GM21528 (cell line): ENCODE results near the gene TLCD5.

Experiments used
- ATAC-seq: cut with Tn5 transposase; IDR thresholded peaks from one replicate; pipeline ENCODE4 v1.9.1; 2021; ENCODE audit warnings: mild to moderate bottlenecking, moderate library complexity; ENCODE audit not compliant: unreplicated experiment, low FRiP score

TLCD5 gene

DNA sequence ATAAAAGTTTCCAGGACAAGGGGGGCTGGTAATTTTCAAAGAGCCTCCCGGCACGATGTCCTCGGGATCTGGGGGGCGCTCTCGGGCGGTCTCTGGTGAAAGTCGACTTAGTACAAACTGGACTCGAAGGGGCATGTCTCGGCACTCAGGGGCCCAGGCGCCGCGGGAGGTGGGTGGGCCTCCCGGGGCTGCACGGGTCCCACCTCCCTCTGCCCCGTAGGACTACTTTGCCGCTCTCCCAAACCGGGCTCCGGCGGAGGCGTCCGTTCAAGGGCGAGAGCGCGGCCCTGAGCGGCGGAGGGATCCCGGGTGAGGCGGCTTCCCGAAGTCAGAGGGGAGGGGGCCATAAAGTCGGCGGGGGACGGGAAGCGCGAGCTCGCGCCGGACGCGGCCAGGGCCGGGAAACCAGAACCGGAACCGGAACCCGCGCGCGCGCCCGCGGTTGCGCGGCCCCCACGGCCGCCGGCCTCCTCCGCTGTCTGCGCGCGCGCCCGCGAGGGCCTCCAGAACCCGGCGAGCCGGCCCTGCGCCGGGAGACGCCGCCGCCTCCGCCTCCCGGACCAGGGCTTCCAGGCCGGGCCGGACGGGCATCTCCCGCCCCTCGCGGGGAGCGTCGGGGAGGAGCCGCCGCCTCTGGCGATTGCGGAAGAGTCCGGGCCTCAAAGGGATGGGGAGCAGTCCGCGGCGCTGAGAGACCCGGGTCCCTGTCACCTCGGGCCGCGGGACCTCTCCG, 11.0 kb downstream of the TLCD5 start, which contains the start of gene ARHGEF12:
TSS of gene ARHGEF12 (plus strand) at position 506 of the 733 bp plus-strand sequence. CDS start 831 bp downstream, outside the sequence.
- peak; percentile 66 for ATAC-seq

DNA sequence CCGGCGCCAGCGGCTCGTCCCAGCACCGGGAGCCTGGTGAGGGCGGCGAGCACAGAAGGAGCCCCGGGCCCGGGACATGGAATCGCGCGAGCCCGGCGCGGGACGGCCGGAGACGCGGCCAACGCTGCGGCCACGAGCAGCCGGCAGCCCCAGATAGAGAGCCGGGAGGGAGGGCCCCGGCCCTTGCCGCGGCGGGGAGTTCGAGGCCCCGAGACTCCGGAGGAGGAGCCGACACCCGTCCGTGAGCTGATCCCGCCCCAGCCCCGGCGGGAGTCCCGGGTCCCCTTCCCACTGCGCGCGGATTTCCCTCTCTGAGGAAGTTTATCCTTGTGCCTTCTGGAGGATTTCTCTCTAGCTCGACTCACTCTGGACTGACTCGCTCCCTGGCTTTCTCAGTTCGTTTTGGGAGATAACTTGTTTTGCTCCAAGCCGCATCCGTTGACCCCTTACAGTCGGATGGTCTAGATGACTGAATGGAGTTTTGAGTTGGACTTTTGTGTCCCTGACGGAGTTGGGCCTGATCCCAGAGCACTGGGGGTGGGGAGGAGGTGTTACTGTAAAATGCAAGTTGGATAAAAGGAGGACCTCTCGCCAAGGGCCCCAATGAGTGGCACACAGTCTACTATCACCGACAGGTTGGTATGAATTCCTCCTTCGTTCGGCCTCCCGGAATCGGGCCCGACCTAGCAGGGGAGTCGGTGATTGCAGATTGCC, 11.7 kb downstream of the TLCD5 start:
- peak; percentile 31 for ATAC-seq

DNA sequence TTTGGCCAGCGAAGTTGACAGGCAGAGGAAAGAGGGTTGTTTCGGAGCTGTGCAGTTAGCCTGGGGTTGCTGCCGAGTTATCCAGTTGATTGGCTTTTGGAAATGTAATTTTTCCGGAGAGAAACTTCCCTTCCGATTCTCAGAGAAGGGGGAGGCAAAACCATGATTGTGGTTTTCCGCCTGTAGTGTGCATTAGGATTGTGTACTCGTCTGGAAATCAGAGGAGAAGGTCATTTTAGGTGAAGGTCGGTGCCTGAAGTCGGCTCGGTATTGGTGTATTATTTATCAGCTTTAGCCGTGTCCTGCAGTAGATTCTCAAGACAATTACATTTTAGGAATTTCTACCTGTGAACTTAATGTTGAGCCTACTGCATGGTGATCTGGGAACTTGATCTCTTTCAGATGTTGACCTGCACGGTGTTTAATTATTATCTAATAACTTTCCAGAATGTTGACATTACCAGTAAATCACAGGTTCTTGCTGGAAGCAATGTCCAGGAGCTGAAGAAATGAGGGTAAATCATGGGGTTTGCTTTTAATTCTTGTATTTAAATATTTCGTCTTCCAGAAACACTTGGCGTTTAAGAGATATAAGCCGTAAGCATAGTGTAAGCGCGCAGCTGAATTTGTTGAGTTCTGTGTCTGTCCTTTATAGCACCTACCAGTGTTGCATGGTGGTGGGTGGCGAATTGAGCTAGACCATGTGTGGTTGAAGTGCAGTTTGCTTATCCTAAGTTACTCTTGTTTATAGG, 12.4 kb downstream of the TLCD5 start:
- ATAC-seq = no peak

DNA sequence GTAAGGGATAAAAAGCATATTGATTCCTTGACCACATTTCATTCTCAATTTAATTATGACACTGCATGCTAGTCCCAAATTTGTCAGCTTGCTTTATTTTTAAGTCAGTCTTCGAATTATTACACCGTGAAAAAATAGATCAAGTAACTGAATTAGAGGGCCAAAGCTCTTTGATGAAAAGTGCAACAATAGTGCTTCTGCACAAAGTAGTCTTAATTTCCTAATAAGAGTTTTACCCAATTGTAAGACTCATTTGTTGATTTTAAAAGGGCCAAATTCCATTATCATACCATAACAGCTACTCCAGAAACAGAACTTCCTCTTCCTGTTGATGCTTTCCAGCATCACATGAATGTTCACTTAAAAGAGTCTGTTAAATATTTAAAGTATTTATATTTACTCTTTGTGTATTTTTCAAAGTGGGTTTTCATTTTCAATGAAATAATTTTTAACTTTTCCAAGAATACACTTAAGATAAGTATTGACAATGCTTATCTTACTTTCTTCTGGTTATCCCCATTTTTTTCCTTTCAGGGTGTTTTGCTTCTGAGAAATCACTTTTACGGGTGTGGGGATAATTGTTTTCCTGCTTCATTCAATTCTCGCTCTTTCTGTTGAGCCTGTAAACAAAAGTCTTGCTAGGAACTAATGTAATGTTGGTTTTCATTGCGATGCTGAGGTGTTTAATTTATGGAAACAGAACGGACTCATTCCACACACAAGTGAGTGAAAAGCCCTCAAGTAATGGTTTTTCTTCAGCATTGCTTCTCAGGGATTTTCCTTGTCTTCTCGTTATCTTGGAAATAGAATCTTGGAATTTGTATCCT, 13.2 kb downstream of the TLCD5 start:
- ATAC-seq = no peak

DNA sequence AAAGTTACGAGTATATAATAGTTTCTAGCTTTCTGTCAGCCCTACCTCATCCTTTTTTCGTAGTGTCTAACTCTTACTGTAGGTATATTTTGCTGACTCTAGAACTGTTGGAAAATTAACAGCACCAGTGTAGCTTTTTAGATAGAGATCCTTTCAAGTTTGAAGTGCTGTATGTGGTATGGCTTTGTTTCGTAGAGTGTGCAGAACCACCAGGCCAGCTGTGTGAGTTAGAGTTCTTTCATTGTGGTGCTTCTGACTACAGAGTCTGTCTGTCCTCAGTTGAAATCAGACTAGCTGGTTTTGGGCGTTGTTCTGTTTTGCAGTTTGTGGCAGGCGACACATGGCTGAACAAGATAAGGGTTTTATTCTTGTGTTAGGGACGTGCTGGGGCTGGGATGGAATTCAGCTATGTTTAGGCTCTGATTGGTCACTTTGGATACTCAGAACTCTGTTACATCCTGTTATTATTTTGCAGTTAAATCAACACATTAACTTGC, 14.3 kb downstream of the TLCD5 start:
- ATAC-seq = no peak

DNA sequence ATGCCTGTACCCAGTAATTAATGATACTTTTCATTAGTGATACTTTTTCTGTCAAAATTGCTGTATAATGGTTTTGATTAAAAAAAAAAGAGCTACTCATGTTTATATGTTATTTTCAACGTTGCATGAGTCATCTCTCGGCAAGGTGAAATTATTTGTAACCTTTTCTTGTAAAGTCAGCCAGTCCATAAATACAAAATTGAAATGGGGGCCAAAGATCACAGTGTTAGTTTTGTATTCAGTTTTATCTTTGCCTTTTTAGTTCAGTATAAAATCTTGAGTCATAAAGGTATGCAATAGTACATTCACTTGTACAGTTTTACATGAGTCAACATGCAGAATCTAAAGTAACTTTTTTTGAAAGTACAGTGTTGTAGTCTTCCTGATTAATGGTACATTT, 15.4 kb downstream of the TLCD5 start:
- ATAC-seq = no peak

DNA sequence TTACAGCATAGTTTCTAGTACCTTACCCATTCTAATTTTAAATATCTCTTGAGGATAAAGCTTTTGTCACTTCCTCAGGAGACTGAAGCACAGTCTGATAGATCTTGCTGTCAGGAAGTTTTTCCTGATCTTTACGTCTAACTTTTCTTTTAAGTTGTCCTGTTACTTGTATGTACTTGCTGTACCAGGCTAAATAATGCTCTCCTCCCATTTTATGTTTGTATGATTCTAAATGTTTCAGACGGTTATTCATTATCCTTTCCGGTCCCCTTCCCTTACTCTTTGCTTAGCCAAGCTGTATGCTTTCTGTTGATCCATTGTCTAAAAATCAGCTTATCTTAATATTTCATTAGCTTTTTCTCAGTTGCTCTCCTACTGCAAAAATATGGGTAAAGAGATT, 17.1 kb downstream of the TLCD5 start:
- no peak for ATAC-seq

DNA sequence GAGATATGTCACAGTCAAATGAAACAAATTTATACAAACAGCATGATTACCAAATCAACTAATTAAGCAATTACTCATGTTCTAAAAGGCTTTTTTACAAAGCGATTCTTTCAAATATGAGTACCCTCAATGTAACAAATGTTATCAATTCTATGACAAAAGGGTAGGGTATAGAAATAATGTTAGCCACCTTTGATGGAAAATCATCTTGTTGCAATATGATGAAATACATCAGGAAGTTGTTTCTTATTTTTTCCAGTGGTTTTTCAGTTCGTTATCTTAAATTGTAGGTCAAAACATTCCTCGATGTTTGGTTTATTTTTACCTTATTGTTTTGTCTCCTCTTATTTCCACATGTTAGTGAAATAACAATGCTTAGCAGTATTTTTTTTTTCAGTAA, 17.6 kb downstream of the TLCD5 start:
- ATAC-seq = no peak

DNA sequence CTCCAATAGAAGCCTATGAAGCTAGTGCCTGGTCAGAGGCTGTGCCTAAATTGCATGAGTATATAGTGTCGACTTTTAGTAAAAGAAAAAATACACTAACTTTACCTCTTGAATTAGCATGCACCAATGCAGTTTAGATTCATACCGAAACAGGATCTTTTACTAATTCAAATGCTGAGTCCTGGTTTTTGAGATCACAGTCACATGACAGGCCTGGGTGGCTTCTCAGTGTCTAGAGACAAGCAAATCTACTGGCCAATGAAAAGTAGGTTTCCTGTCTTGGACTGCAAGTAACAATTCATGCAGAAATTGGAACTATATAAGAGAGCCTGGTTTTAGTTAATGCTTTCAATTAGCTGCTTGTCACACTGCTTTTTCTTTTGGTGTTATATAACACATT, 18.3 kb downstream of the TLCD5 start:
- ATAC-seq = no peak

DNA sequence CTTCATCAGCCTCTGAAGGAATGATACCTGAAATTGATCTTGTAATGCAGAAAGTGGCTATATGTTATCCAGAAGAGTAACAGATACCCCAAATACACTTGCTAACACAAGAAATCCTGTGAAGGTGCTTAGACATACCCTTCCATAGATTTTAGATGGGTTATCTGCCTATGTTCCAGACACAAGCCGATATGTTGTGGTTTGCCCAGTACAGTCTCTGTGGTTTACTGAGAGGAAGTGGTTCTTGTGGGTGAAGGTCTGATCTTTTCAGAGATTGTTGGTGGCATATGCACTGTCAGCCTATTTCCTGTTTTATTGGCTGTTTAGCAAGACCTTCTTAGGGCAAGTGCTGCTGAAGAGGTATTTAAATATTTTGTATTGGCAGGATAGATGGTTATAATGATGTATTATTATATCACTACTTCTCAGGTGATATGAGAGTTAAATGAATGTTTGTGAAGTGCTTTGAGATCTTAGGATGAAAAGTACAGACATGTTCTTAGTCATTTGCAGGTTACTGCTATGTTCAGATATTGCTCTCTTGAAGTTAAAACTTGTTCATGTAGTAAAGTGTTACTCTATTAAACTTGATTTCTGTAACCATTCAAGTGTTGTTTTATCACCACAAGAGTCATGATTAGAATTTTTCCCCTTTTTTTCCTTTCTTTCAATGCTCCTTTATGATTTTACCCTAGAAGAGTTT, 19.4 kb downstream of the TLCD5 start:
- ATAC-seq = peak; percentile 94

DNA sequence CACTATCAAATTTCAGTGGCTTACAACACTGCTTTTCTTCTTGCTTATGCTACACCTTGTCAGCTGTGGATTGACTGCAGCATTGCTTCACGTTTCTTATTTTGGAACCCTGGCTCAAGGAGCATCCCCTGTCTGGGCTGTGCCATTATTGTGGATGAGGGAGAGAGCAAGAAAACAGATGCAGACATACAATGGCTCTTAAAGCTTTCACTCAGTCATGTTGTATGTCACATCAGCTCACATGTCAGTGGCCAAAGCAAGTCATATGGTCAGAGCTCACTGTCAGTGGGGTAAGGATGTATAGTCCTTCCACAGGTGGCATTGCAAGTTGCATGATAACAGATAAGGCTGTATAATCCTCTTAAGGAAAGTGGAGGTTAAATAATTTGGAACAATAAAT, 21.1 kb downstream of the TLCD5 start:
- no peak for ATAC-seq

DNA sequence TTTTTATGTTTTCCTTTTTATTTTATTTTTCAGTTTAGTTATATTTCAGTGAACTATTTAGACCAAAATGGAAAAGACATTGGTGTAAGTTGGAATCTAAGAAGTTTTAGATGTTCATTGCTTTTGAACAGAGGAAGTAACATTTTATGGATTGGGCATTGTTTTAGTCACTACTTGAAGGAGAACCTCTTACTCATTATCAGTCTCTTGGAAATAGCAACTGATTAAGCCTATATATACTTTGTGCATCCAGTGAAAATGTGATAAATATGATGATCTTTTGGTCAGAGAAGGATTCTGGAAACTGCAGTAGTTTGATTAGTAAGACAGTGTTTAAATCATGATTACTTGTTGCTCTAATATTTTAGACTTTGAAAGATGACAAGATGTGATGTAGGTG, 25.5 kb downstream of the TLCD5 start:
- ATAC-seq = no peak

DNA sequence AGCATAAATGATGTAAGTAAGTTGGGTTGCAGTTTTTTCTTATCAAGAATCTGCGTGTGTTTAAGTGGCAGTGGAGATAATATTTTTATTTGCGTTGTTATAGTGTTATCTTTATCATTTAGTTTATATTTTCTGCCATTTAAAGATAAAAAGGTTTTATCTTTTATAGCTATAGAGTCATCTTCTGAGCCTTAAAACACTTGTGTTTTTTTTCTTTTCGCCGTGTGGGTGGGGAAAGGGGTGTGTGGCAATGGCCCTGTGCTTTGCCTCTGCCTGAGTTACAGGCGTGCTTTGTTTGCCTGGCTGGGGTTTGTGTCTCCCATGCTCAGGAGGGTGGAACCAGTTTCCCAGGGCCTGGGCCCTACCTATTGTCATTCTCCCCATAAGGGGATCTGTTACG, 27.3 kb downstream of the TLCD5 start:
- no peak for ATAC-seq

DNA sequence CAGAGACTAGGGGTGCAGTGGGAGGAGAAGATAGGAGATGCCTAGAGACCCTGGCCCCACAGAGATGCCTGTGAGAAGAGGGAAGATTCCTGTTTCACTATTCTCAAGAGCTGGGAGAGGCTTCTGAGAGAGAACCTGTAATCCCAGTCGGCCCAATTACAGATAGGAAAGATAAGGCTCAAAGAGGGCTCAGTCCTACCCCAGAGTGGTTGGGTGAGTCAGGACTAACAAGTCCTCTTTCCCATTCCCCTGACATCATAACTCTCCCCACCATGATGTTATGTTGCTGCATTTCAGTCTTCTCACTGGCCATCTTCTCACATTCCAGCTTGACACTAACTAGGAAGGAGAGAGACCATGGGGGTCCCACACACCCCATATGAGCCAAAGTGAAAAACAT, 29.0 kb downstream of the TLCD5 start:
- ATAC-seq = no peak

DNA sequence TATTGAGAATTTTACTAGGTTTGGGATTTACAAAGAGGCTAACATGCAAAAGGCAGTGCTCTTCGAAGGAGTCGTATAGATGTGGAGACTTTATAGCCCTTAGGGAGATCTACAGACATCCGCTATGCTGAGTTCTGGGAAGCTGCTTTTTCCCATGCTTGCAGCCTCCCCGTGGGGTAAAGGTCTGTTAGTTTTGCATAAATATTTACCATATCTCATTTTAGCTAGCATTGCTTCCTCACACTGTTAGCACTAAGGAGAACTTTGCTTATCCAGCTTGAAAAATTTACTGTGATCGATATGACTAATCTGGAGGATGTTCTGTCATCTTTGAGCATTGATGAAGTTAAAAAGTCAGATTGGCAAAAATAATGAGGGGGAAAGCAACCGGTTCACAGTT, 29.7 kb downstream of the TLCD5 start:
- ATAC-seq = no peak

DNA sequence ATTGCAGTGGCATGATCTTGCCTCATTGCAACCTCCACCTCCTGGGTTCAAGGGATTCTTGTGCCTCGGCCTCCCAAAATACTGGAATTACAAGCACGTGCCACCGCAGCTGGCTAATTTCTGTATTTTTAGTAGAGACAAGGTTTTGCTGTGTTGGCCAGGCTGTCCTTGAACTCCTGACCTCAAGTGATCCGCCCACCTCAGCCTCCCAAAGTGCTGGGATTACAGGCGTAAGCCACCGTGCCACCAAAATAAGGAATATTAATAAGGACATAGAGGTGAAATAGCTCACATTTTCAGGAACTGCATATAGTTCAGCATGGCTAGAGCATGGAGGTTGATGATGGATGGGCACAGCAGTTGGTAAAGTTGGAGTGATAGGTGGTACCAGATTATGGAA, 32.5 kb downstream of the TLCD5 start:
- no peak for ATAC-seq

DNA sequence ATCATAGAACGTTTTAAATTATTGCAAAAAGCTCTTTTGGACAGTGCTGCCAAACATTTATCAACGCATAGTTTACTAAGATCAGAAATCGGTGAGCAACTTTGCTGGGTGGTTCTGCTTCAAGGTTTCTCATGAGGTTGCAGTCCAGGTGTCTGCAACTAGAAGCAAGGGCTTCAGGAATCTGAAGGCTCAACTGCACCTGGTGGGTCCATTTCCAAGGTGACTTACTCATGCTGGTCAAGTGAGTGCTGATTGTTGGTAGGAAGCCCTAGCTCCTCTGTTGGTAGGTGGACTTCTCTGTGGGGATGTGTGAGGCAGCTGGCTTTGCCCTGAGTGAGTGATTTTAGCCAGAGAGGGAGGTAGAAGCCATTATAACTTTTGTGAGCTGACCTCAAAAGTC, 33.6 kb downstream of the TLCD5 start:
- ATAC-seq = no peak

DNA sequence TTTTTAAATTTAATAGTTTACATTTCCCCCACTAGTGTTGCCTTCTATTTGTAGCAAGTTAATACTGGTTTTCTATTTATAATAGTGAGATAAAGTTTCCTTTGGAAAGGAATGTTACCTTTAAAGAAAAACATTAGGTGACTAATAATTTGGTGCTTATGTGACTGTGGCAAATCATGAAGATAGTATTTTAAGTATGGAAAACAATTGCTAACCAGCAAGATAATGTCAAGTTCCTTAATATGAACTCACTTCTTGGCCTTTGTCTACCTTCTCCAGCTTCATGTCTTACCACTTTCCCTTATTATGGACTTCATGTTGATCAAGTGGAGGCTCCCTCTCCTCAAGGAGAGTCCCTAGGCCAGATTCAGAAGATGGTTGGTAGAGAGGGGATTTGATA, 38.3 kb downstream of the TLCD5 start:
- no peak for ATAC-seq

DNA sequence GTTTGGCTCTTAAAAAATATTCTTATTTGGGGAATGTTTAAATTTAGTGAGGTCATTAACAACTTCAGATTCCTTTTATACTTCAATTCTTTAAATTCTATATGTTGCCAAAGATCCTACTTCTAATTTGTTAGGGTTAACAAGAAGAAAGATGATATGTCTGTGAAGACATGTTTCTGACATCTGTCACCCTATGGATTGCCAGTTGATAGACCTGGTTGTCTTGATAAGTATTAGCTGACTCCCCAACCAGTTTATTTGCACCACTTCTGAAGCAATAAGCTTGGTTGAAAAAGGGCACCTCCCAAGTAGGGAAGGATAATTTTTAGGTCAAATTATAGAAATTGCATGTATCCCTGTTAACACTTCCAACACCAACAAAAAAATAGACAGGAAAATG, 40.4 kb downstream of the TLCD5 start:
- ATAC-seq = no peak

DNA sequence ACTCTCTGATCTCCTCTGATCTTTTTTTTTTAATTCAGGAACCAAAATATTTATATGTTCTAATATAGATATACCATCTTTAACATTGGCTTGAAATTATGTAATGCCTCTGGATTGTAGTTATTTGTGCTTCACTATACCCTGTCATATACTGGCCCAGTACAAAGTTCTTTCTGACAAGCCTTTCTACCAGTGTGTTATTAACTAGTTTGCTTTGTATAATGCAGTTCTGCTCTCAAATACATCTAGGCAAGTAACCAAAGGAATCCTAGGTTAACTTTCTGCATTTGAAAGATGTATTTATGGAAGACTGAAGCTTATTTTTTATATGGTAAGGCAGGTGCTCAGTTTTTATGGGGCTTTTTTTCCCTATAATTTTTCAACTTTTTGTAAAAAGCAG, 47.2 kb downstream of the TLCD5 start:
- ATAC-seq = no peak
